HK-2 (cell line): ENCODE data around the gene EIF4H.
"Not testable (repeated sequence)": the region's sequence is repeated elsewhere in the genome, so short reads cannot be mapped to it uniquely, and the experiment has no call there.

Experiments
- DNase-seq: peaks from one replicate; pipeline ENCODE4 v3.0.0-alpha.2; 2018; ENCODE audit not compliant: unreplicated experiment

The EIF4H gene

GRCh38 chr7:74224907-74225306 is 50.8 kb downstream of the EIF4H start:
- DNase-seq = not testable (repeated sequence)

- no peak for DNase-seq
These were observed 51.2 kb downstream of the EIF4H start for GRCh38 chr7:74225400-74225799.

DNA sequence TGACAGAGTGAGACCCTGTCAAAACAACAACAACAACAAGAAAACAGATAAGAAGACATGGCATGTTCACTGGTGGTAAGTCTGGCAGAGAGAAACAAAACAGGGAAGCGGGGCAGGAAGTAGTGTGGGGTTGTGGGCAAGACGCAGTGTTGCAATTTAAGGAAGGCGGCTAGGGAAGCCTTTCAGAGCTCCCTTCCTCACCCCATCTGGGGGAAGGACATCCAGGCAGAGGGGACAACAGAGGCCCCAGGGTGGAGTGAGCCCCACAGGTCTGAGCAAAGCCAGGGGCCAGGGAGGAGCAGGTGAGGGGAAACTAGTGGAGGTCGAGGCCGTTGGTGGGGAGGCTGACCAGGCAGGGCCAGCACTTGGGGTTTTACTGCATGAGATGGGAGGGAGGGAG is 52.5 kb downstream of the EIF4H start:
- no peak for DNase-seq

DNA sequence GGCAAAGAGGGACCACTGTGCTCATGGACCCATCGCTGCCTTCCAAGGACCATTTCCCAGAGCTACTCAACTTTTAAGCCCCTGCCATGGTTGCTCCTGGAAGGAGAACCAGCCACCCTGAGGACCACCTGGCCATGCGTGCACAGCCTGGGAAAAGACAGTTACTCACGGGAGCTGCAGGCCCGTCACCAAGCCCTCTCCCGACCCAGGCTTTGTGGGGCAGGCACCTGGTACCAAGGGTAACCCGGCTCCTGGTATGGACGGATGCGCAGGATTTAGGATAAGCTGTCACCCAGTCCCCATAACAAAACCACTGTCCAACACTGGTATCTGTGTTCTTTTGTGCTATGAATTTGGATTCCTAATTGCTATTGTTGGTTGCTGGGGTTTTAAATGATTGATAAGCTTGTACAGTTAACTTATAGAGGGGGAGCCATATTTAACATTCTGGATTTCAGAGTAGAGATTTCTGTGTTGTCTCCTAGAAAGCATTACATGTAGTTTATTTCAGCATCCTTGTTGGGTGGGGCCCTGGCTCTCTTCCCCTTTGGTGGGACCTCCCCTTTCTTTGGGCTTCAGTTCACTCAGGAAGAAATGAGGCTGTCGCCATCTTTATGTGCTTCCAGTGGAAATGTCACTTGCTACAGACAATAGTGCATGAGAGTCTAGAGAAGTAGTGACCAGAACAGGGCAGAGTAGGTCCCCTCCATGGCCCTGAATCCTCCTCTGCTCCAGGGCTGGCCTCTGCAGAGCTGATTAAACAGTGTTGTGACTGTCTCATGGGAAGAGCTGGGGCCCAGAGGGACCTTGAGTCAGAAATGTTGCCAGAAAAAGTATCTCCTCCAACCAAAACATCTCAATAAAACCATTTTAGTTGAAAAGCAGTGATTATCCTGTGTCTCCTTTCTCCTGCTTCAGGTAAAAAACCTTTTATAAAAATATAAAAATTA is 55.1 kb downstream of the EIF4H start:
- DNase-seq = no peak

- no peak for DNase-seq
These were observed 56.5 kb downstream of the EIF4H start for GRCh38 chr7:74230446-74231231.

- no peak for DNase-seq
These were observed 57.1 kb downstream of the EIF4H start for GRCh38 chr7:74231232-74231590.

- no peak for DNase-seq
These were observed 59.6 kb downstream of the EIF4H start for GRCh38 chr7:74233655-74234285.

- DNase-seq = no peak
These were observed 61.5 kb downstream of the EIF4H start for GRCh38 chr7:74235518-74236268.

DNA sequence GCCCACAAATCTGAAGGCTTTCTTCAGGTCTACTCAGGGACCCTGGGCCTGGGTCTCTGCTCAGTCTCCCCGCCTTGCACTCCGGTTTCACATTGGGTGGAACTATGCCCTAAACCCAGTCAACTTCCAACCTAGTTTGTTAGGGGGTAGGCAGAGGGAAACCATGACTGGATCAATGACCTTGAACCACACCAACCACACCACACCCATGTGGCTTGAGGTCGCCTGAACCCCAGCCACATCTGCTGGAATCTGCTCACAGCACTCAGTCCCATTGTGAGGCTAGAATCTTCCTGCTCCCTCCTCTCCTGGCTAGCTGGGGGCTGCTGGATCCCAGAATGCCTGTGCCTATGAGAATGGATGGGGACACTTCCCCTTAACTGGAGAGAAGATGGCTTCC is 62.1 kb downstream of the EIF4H start:
- DNase-seq = no peak

DNA sequence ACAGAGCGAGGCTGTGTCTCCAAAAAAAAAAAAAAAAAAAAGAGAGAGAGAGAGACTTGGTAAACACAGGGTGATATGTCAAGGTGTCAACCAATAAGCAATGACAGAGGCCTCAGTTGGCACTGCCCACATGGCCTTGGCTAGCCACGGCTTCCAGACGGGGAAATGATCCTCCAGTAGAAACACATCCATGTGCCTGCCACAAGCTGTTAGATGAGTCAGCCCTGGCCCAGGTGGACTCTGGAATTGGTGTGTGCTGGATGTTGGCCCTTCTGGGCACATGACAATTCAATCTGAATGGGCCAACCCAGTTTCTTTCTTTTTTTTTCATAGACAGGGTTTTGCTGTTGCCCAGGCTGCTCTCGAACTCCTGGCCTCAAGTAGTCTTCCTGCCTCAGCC is 66.3 kb downstream of the EIF4H start:
- DNase-seq = no peak

DNA sequence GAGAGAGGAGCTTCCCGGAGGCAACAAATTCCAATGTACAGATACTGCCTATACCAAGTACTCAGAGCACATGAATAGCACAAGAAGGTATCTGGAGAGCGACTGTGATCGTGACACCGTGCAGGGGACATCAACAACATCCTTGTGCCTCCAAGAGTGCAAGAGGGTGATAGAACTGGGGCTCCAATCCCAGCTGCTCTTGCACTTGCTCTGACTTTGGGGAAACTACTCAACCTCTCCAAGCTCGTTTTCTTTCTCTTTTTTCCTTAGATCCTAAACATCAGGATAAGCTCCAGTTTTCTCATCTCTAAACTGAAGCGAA is 67.9 kb downstream of the EIF4H start:
- DNase-seq = no peak

DNA sequence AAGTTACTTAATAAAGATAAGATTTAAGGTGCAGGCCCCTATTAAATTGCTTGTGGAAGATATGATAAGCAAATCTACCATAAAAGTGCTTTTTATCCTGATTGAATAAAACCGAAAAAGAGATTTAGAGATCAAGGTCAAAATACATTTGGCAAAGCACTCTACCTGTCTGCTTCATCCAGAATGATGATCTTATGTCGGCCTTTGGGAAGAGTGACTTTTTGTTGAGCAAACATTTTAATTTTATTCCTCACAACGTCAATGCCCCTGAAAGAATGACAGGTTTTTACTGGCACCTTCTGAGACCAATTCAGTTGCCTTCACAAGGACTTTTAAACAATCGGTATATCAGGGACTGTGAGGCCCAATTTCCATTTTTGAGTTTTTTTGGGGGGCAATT is 72.3 kb downstream of the EIF4H start:
- no peak for DNase-seq
